ENCODE data around the gene PKNOX2.

The PKNOX2 gene

GRCh38 chr11:125263268-125263790 lies 98.8 kb downstream of the PKNOX2 start:
- no peak for DNase-seq (ENCODE audit: low read depth)

- DNase-seq (ENCODE audit: low read depth) = no peak
These were observed 99.8 kb downstream of the PKNOX2 start for GRCh38 chr11:125264100-125265022.

- no peak for DNase-seq (ENCODE audit: low read depth)
These were observed 103.0 kb downstream of the PKNOX2 start for GRCh38 chr11:125267548-125267947.

GRCh38 chr11:125268611-125269010 lies 104.1 kb downstream of the PKNOX2 start:
- no peak for DNase-seq (ENCODE audit: low read depth)

DNA sequence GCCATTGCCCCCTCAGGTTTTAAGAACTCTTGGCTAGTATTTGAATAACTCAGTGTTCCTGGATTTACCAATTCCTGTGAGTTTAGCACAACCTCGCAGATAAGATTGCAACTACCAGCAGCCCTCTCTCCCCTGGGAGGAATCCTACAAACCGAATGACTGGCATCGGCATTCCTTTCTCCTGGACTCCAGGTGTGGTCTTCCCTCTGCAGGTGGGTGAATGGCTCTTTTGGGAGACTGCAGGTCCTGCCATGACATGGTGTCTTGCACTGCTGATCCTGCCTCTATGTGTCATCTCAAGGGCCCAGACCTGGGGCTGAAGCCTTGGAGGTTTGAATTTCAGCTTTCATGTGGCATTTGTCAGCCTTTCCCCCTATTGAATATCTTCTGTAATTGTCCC lies 105.6 kb downstream of the PKNOX2 start:
- no peak for DNase-seq (ENCODE audit: low read depth)

DNA sequence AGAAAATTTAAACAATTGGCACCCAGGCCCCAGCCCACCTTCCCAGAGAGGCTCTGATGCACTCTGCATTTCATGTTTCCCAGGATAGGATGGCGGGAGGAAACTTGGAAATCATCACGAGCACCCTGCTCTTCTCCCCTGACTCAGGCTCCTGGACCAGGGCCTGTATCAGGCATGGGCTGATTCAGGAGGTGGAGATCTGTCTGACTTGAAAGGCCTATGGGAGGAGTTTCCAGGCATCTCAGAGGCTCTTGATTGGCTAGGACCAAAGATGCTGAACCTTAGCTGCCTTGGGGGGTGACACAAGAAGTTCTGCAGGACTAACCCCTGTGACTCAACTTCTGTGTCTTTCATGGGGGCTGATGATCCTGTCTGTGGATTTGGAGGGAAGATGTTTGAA lies 106.2 kb downstream of the PKNOX2 start:
- DNase-seq (ENCODE audit: low read depth) = no peak

DNA sequence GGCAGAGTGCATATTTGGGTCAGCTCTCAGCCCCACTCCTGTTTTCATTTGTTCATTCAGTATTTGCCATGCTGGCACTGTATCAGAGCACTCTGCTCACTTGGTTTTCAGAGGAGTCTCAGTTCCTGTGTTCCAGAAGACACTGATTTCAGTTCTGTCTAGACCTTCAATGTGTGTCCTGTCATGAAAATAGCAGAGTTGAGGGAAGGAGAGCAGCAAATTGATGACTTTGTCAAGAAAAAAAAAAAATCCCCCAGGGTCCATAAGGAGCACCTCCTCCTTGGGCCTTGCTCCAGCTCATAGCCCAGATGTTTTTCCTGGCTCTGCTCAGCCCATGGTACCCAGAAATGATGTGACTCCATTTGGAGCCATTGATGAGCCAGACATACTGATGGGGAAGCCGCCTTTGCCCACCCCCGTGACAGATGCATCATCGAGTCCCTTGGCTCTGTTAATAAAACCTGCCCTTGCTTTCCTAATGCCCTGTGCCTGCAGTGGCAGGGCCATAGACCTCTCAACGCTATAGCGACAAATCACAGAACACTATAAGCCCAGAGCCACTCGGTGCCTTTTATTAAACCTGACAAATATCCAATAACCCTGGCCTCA lies 107.0 kb downstream of the PKNOX2 start:
- no peak for DNase-seq (ENCODE audit: low read depth)

GRCh38 chr11:125272092-125272491 lies 107.5 kb downstream of the PKNOX2 start:
- DNase-seq (ENCODE audit: low read depth) = no peak

DNA sequence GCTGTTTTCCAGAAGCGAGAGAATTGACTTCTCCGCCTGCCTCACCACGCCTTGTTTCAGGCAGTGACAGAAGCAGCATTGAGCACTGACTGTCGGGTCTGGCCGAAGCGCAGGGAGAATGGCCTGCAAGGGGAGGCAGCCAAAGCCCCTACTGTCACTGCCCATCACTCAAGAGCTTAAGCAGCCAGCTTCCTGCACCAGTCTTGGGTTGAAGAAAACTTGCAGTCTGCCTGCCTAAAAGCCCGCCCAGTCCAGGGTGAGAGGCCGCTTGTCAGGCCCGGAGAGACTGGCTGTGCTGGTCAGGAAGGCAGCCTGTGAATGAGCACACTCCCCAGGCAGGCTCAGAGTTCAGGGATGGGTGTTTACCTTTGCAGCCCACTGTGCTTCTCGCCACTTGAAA lies 108.3 kb downstream of the PKNOX2 start:
- DNase-seq (ENCODE audit: low read depth) = no peak

DNA sequence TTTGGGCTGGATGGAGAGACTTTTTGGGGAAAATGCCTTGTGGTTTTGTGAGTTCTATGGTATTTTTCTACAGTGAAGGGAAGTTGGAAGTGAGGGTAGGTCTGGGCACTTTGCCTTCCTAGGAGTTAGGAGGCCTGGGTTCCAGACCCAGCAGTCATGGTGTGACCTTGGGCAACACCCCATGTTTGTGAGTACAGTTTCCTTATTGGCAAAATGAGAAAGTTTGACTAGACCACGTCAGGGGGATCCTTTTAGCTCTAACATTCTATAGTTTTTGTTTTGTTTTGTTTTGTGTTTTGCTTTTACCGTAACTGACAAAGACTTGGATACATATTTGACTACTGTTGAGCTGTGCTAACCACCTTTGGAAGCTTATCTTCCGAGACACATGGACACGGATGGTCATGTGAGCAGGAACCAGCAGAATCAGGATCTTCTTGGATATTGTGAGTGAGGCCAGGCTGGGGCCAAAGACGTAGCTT lies 109.0 kb downstream of the PKNOX2 start:
- no peak for DNase-seq (ENCODE audit: low read depth)

DNA sequence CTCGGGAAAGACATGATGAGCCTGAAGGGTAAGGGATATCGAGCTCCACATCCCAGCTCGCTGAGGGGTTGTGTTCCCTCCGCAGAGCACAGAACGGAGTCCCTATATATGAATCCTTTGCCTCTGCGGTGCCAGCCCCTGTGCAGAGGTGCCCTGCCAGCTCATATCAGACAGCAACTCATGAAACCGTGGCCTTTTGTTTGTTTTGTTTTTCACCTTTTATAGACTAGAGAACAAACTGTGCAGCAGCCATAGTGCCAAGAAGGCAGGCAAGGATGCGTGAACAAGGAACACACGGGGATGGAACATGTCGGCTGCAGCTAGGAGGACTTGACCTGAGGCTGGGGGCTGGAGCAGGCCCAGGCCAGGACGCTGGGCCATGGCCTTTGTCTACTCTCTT lies 109.8 kb downstream of the PKNOX2 start:
- no peak for DNase-seq (ENCODE audit: low read depth)

DNA sequence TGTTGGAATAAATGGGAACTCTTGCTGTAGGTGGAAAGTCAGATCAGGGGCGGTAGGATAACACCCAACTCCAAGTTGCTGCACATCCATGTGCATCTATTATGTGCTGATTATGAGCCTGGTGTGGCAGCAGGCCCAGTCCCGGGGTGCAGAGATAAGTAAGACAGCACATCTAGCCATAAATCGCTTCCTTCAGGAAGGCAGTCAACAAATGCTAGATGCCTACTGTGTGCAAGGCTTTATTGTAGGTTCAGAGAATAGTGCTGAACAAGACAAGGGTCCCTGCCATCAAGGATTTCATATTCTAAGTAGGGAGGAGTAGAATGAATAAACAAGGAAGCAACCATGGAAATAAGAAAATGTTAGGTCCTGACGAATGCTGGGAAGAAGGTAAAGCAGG lies 110.2 kb downstream of the PKNOX2 start:
- no peak for DNase-seq (ENCODE audit: low read depth)

DNA sequence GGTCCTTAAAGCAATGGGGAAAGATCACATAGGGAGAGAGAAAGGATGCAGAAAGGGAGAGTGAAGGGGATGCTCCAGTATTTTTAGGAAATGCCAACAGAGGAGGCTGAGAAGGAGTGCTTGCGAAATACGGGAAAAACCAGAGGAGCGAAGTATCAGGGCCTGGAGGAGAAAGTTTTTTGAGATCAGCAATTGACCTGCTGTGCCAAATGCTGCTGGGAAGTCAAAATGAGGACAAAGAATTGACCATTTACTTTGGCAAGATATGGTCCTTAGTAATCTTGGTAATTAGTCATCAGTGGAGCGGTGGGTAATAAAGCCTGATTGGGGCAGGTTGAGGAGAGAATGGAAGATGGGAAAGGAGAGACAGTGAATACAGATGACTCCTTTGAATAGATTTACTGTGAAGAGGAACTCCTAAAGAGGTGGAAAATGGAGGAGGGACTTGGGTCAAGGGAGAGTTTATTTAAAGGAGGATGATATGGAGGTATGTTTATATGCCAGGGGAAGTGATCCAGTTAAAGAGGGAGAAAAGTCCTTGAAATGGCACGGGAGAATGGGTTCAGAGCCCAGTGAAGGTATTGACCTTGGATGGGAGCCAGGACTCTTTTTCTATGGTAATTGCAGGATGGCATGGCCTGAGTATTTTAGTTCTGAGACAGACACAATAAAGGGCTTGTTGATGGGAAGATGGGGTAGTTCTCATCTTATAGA lies 111.5 kb downstream of the PKNOX2 start:
- DNase-seq (ENCODE audit: low read depth) = no peak

- DNase-seq (ENCODE audit: low read depth) = no peak
These were observed 112.0 kb downstream of the PKNOX2 start for GRCh38 chr11:125276619-125276976.

DNA sequence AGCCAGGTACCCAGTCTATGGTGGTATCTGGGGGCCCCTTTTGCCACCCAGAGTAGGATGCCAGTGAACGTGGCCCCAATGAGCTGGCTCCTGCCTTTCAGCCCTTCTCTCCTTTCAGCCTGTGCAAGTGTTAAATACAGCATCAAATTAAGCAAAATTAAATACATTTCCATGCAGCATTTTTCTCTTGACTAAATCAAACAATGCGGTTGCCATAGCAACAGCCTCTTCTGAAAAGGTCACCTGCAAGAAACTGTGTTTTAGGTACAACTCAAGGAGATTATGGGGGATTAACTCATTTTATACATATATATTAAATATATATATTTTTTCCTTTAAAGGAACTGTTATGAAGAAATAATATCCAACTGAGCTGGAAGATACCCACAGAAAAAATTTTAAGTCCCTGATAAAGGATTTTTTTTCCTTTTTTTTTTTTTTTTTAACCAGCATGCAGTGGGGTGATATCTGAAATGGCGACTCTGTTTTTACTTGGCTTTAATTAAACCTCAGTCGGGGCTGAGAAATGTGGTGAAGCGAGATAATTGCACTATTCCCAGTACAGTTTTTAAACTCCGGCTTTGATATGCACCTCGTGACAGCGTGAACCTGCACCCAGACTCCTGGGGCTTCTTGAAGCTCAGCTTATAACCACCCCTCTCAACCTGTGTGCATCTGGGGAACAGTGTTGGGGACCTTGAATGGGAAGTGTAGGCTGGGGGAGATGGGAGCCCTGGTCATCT lies 115.3 kb downstream of the PKNOX2 start:
- no peak for DNase-seq (ENCODE audit: low read depth)

GRCh38 chr11:125280646-125281045 lies 116.1 kb downstream of the PKNOX2 start:
- no peak for DNase-seq (ENCODE audit: low read depth)

- no peak for DNase-seq (ENCODE audit: low read depth)
These were observed 117.5 kb downstream of the PKNOX2 start for GRCh38 chr11:125281831-125282595.

DNA sequence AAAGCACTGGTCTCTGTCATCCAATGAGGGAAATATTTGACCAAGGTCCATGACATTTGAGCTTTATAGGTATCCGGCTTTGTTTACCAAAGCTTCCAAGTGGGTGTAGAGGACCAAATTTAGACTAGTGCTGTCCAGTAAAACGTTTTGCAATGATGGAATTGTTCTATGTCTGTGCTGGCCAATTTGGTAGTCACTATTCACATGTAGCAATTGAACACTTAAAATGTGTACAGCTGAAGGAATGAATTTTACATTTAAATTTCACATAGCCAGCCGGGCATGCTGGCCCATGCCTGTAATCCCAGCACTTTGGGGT lies 118.0 kb downstream of the PKNOX2 start:
- no peak for DNase-seq (ENCODE audit: low read depth)

- DNase-seq (ENCODE audit: low read depth) = no peak
These were observed 119.8 kb downstream of the PKNOX2 start for GRCh38 chr11:125284245-125284850.

DNA sequence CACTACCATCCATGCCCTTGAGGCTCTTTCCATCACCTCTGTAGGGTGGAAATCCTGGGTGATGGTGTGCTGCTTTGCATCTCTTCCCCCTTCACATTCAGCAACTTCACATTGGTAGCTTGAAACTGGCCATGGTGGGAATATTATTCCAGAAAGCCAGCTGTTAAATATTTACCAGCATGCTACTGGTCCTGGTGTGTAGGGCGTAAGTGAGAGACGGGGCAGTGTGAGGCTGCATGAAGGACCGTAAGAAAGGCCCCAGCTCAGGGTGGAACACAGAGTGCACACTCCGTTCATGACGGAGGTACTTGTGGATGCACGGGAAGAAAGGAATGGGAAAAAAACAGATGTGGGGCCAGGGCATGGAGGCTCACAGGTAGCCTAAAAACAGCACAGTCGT lies 121.3 kb downstream of the PKNOX2 start:
- no peak for DNase-seq (ENCODE audit: low read depth)

GRCh38 chr11:125286486-125286885 lies 121.9 kb downstream of the PKNOX2 start:
- no peak for DNase-seq (ENCODE audit: low read depth)

Data from stimulated activated CD8-positive, alpha-beta memory T cell treated with anti-CD3 and anti-CD28 coated beads, Interleukin-7, amount 100 ng/mL, for 24 hours (primary cell).